Kidney epithelial cell (primary cell): Measurements from ENCODE around the gene ERN1. TPM values are rescaled to one million over a fixed set of nuclear protein-coding genes. Genes with fewer than 3 reads are reported as not detected.

Experiments used
- DNase-seq: peaks from one replicate; pipeline ENCODE4 v3.0.0-alpha.2; 2010; ENCODE audit warnings: low read depth
- H3K27me3 ChIP-seq: 2 replicates; pipeline ENCODE4 v1.6.0; 2011; ENCODE audit warnings: low read length; ENCODE audit not compliant: control insufficient read depth, insufficient read depth
- H3K36me3 ChIP-seq: 2 replicates; pipeline ENCODE4 v1.5.1; 2011; ENCODE audit warnings: low read length; ENCODE audit not compliant: control insufficient read depth, insufficient read depth
- H3K4me3 ChIP-seq: 2 replicates; pipeline ENCODE4 v1.5.1; 2011; ENCODE audit warnings: low read depth, mild to moderate bottlenecking, control low read depth, low read length
- CTCF ChIP-seq: IDR thresholded peaks from 2 replicates; pipeline ENCODE4 v1.5.1; 2011; ENCODE audit warnings: mild to moderate bottlenecking, moderate library complexity, low read length, control low read depth, inconsistent platforms; ENCODE audit not compliant: insufficient read depth, poor library complexity, severe bottlenecking
- total RNA-seq: library from RNA; depleted of rRNA; stranded (reverse); fragments of >200 nt; gene quantifications from 2 replicates; pipeline ENCODE4 v1.2.3, GENCODE V29; 2015

Gene ERN1
- total RNA-seq, 1 donor from 2014 or later, result 19.6 TPM

- H3K4me3 ChIP-seq, result no peak overlapping the region
- H3K36me3 ChIP-seq, result no peaks in the 10 kb centered on the region
- H3K27me3 ChIP-seq, result no peaks in the 10 kb centered on the region
- no peak for TF ChIP-seq CTCF
- no peak for DNase-seq
These were observed 55.9 kb downstream of the ERN1 start for GRCh38 chr17:64073771-64074703.

GRCh38 chr17:64071111-64071510 lies 58.8 kb downstream of the ERN1 start:
- no peak for TF ChIP-seq CTCF
- no peaks in the 10 kb centered on the region for H3K27me3 ChIP-seq
- no peak overlapping the region for H3K4me3 ChIP-seq
- no peak for DNase-seq
- no peaks in the 10 kb centered on the region for H3K36me3 ChIP-seq

- Histone ChIP-seq H3K36me3 (no peaks in the 10 kb centered on the region), H3K4me3 (no peak overlapping the region), H3K27me3 (no peaks in the 10 kb centered on the region)
- no peak for DNase-seq
- TF ChIP-seq CTCF, result no peak
These were observed 59.7 kb downstream of the ERN1 start for GRCh38 chr17:64070213-64070612.

- H3K4me3 ChIP-seq, result no peak overlapping the region
- DNase-seq, result no peak
- H3K27me3 ChIP-seq, result no peaks in the 10 kb centered on the region
- H3K36me3 ChIP-seq, result no peaks in the 10 kb centered on the region
- no peak for TF ChIP-seq CTCF
These were observed 60.8 kb downstream of the ERN1 start for GRCh38 chr17:64069143-64069542.

- H3K27me3 ChIP-seq, result no peaks in the 10 kb centered on the region
- no peaks in the 10 kb centered on the region for H3K36me3 ChIP-seq
- TF ChIP-seq CTCF, result no peak
- H3K4me3 ChIP-seq, result no peak overlapping the region
- DNase-seq, result no peak
These were observed 62.3 kb downstream of the ERN1 start for GRCh38 chr17:64067657-64068056.
